HG03196 (cell line): Measurements from ENCODE around the gene OR11H6.
"Not testable (repeated sequence)": the region's sequence is repeated elsewhere in the genome, so short reads cannot be mapped to it uniquely, and the experiment has no call there.

ENCODE experiments used
- ATAC-seq: cut with Tn5 transposase; IDR thresholded peaks from one replicate; pipeline ENCODE4 v1.9.1; 2021; ENCODE audit not compliant: unreplicated experiment

The OR11H6 gene

GRCh38 chr14:20247646-20248246, 24.2 kb downstream of the OR11H6 start:
- no peak for ATAC-seq

DNA sequence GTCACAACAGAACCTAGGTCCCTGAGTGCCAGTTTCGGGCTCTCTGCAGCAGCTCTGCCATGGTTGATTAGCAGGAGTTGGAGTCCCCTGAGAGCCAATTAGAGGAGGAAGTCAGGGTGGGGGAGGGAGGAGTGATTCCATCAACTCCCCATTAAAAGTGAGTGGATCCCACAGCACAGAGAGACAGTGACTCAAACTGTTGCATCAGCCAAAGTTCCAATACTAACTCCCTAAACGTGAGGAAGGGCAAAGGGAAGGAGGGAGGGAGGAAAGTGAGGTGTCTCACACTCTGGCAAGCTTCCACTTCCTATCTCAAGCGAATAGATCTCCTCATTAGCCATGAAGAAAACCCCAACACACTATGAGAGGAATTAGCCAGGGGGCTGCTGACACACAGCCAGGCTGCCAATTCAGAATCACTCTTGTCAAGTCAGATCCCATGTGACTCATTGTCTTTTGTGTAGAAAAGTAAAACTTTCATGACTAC, 39.2 kb downstream of the OR11H6 start:
- no peak for ATAC-seq

DNA sequence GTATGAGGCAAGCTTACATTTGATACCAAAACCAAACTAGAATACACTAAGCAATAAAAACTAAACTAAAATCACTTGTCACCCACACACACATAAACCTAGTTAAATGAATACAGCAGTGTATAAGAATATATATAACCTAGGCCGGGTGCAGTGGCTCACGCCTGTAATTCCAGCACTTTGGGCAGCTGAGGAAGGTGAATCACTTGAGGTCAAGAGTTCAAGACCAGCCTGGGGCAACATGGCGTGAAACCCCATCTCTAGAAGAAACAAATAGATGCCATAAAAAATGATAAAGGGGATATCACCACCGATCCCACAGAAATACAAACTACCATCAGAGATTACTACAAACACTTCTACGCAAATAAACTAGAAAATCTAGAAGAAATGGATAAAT, 40.9 kb downstream of the OR11H6 start:
- ATAC-seq, result not testable (repeated sequence)

DNA sequence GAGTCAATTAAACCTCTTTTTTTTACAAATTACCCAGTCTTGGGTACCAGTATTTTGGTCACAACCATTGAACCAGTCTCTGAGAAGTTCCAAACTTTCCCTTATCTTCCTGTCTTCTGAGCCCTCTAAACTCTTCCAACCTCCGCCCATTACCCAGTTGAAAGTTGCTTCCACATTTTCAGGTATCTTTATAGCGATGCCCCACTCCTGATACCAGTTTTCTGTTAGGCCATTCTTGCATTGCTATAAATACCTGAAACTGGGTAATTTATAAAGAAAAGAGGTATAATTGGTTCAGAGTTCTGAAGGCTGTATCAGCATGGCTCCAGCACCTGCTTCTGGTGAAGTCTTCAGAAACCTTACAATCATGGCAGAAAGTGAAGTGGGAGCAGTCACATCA, 50.6 kb downstream of the OR11H6 start:
- no peak for ATAC-seq
